ENCODE results near the gene RWDD3.

DNA sequence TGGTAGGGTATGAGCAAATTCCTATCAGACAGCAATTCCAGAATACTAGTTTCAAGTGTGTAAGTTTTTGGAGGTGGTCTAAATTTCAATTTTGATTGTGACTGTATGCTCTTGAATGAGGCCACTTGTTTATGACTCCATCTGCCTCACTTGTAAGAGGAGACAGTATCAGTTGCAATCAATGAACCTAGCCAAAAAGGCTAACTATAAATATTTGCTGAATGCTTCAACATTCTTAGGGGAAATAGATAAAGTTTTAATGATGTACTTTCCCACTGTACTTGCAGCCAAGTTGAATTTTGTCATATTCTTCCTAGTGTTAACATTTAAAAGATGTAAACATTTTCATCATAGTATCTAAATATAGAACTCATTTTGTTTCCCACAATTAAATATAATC, 32.1 kb upstream of the RWDD3 start:
- no peak for TF ChIP-seq POLR2AphosphoS5 (IDR thresholded peaks at IDR 0.05; ENCODE audit: borderline replicate concordance, low read depth, low read length)
- no peak for TF ChIP-seq EZH2 (IDR thresholded peaks at IDR 0.05)
- TF ChIP-seq FOXP2 (optimal IDR thresholded peaks at IDR 0.05; ENCODE audit: control extremely low read depth, extremely low read length, insufficient read depth), result no peak

Measured in SK-N-MC (cell line).